OCI-LY1 (cell line): ENCODE data around the gene KLHL1.

Experiments used
- EZH2 ChIP-seq: fragments of 200-600 bp; sonication (generic), shearing (Covaris generic); IDR thresholded peaks from 2 replicates; pipeline ENCODE4 v1.8.0; 2017; ENCODE audit warnings: borderline replicate concordance, mixed run types, mild to moderate bottlenecking, antibody characterized with exemption, low read length, moderate library complexity, mixed read lengths
- TF ChIP-seq, protein P1 (sequence below): fragments of 200-600 bp; sonication (generic), shearing (Covaris generic); IDR thresholded peaks from 2 replicates; pipeline ENCODE4 v1.5.1; 2017; ENCODE audit warnings: mild to moderate bottlenecking, antibody characterized with exemption, low read length, moderate library complexity, mixed read lengths

DNA sequence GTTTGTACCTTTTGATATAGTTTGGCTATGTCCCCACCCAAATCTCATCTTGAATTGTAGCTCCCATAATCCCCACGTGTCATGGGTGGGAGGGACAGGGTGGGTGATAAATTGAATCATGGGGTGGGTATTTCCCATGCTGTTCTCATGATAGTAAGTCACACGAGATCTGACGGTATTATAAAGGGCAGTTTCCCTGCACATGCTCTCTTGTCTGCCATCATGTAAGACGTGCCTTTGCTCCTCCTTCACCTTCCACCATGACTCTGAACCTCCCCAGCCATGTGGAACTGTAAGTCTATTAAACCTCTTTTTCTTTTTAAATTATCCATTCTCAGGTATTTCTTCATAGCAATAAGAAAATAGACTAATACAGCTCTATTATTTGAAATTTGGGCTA is 331.3 kb downstream of the KLHL1 start:
- TF ChIP-seq, protein P1, sequence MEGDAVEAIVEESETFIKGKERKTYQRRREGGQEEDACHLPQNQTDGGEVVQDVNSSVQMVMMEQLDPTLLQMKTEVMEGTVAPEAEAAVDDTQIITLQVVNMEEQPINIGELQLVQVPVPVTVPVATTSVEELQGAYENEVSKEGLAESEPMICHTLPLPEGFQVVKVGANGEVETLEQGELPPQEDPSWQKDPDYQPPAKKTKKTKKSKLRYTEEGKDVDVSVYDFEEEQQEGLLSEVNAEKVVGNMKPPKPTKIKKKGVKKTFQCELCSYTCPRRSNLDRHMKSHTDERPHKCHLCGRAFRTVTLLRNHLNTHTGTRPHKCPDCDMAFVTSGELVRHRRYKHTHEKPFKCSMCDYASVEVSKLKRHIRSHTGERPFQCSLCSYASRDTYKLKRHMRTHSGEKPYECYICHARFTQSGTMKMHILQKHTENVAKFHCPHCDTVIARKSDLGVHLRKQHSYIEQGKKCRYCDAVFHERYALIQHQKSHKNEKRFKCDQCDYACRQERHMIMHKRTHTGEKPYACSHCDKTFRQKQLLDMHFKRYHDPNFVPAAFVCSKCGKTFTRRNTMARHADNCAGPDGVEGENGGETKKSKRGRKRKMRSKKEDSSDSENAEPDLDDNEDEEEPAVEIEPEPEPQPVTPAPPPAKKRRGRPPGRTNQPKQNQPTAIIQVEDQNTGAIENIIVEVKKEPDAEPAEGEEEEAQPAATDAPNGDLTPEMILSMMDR = no peak
- no peak for TF ChIP-seq EZH2
